Measurements from ENCODE around the gene CDH22. TPM values are rescaled to one million over a fixed set of nuclear protein-coding genes. Genes with fewer than 3 reads are reported as not detected.

Gene CDH22
- polyA plus RNA-seq, 1 donor from 2014 or later: 2.1 TPM

DNA sequence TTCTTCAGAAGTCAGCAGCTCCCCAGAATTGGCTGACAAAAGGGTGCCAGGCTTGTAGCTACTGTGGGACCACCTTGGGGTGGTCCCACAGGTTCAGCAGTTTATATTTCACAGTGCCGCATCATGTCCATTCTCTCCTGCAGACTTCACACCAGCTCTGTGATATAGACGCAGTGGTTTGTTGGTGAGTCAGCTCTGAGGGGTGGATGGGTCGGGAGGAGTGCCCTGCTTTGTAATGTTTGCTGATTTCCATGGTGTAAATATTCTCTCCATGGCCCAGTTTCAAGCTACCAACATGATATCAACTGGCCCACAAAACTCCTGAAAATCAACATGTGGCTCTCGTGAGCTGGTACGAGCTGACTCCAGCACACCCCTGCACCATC lies 78.2 kb downstream of the CDH22 start:
- H3F3A ChIP-seq (ENCODE audit: insufficient read depth, low read length, poor library complexity, severe bottlenecking): no peaks in the 10 kb centered on the region
- no peaks in the 10 kb centered on the region for H3K9me2 ChIP-seq (ENCODE audit: insufficient read depth, low read length)
- no peaks in the 10 kb centered on the region for H3K36me3 ChIP-seq (ENCODE audit: insufficient read depth, low read length)
- H4K20me1 ChIP-seq (ENCODE audit: insufficient read depth): no peaks in the 10 kb centered on the region
- no peak overlapping the region for H3K9ac ChIP-seq (ENCODE audit: low read length)
- no peaks in the 10 kb centered on the region for H3K27me3 ChIP-seq (ENCODE audit: insufficient read depth, low read depth, low read length)
- H3K27ac ChIP-seq (ENCODE audit: low read length): no peak overlapping the region
- TF ChIP-seq EP300 (conservative IDR thresholded peaks at IDR 0.05; ENCODE audit: poor library complexity, severe bottlenecking) (no peak), RAD21 (conservative IDR thresholded peaks at IDR 0.05) (no peak), EZH2 (IDR thresholded peaks at IDR 0.05; ENCODE audit: borderline replicate concordance, insufficient read depth, low read length, poor library complexity, severe bottlenecking) (no peak), TAF1 (IDR thresholded peaks at IDR 0.05; ENCODE audit: low read depth) (no peak), MXI1 (conservative IDR thresholded peaks at IDR 0.05; ENCODE audit: poor library complexity, severe bottlenecking) (no peak), SMC3 (conservative IDR thresholded peaks at IDR 0.05; ENCODE audit: poor library complexity) (no peak), POLR2AphosphoS5 (IDR thresholded peaks at IDR 0.05) (no peak)
- TF ChIP-seq, protein P1, sequence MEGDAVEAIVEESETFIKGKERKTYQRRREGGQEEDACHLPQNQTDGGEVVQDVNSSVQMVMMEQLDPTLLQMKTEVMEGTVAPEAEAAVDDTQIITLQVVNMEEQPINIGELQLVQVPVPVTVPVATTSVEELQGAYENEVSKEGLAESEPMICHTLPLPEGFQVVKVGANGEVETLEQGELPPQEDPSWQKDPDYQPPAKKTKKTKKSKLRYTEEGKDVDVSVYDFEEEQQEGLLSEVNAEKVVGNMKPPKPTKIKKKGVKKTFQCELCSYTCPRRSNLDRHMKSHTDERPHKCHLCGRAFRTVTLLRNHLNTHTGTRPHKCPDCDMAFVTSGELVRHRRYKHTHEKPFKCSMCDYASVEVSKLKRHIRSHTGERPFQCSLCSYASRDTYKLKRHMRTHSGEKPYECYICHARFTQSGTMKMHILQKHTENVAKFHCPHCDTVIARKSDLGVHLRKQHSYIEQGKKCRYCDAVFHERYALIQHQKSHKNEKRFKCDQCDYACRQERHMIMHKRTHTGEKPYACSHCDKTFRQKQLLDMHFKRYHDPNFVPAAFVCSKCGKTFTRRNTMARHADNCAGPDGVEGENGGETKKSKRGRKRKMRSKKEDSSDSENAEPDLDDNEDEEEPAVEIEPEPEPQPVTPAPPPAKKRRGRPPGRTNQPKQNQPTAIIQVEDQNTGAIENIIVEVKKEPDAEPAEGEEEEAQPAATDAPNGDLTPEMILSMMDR (IDR thresholded peaks at IDR 0.05; ENCODE audit: poor library complexity, severe bottlenecking): no peak
- TF ChIP-seq, protein P2, sequence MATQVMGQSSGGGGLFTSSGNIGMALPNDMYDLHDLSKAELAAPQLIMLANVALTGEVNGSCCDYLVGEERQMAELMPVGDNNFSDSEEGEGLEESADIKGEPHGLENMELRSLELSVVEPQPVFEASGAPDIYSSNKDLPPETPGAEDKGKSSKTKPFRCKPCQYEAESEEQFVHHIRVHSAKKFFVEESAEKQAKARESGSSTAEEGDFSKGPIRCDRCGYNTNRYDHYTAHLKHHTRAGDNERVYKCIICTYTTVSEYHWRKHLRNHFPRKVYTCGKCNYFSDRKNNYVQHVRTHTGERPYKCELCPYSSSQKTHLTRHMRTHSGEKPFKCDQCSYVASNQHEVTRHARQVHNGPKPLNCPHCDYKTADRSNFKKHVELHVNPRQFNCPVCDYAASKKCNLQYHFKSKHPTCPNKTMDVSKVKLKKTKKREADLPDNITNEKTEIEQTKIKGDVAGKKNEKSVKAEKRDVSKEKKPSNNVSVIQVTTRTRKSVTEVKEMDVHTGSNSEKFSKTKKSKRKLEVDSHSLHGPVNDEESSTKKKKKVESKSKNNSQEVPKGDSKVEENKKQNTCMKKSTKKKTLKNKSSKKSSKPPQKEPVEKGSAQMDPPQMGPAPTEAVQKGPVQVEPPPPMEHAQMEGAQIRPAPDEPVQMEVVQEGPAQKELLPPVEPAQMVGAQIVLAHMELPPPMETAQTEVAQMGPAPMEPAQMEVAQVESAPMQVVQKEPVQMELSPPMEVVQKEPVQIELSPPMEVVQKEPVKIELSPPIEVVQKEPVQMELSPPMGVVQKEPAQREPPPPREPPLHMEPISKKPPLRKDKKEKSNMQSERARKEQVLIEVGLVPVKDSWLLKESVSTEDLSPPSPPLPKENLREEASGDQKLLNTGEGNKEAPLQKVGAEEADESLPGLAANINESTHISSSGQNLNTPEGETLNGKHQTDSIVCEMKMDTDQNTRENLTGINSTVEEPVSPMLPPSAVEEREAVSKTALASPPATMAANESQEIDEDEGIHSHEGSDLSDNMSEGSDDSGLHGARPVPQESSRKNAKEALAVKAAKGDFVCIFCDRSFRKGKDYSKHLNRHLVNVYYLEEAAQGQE (IDR thresholded peaks at IDR 0.05; ENCODE audit: borderline replicate concordance): no peak
- H3K4me2 ChIP-seq (ENCODE audit: low read length): no peak overlapping the region
- H3K4me3 ChIP-seq (ENCODE audit: low read length): no peak overlapping the region
- H3K9me3 ChIP-seq (ENCODE audit: low read length): no peaks in the 10 kb centered on the region
- no peaks in the 10 kb centered on the region for H3K79me2 ChIP-seq (replicated peaks; ENCODE audit: insufficient read depth, low read length)
- H2AFZ ChIP-seq (ENCODE audit: low read depth, low read length): no peak overlapping the region

DNA sequence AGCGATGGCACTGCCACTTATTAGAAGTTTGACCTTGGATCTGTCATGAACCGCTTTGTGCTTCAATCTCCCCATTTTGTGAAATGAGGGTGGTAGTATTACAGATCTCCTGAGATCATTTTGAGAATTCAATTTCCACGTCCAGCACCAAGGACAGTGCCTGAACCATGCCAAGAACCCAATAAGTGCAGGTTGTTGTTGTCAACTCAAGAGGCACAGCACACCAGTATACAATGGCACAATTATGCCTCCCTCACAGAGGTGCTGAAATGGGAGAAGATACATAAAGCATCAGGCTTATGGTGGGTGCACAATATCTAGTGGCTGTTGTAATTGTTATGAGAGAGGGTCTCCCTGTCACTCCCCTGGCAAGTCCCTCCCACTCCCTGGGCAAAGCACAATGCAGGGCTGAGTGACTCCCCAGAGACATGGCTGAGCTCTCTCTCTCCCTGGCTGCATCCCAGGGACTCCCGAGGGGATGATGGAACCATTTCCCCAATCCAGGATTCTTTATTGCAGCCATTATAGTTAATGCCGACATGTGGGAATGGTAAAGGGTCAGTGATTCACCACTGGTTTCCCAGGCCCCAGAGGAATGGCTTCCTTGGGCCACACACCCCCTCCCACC lies 78.7 kb downstream of the CDH22 start:
- Histone ChIP-seq H3K79me2 (replicated peaks; ENCODE audit: insufficient read depth, low read length) (no peaks in the 10 kb centered on the region), H3K27me3 (ENCODE audit: insufficient read depth, low read depth, low read length) (no peaks in the 10 kb centered on the region), H3K27ac (ENCODE audit: low read length) (no peak overlapping the region), H3K4me3 (ENCODE audit: low read length) (no peak overlapping the region), H3F3A (ENCODE audit: insufficient read depth, low read length, poor library complexity, severe bottlenecking) (no peaks in the 10 kb centered on the region), H3K9me2 (ENCODE audit: insufficient read depth, low read length) (no peaks in the 10 kb centered on the region), H4K20me1 (ENCODE audit: insufficient read depth) (no peaks in the 10 kb centered on the region), H3K36me3 (ENCODE audit: insufficient read depth, low read length) (no peaks in the 10 kb centered on the region), H2AFZ (ENCODE audit: low read depth, low read length) (no peak overlapping the region), H3K4me2 (ENCODE audit: low read length) (no peak overlapping the region), H3K9ac (ENCODE audit: low read length) (no peak overlapping the region), H3K9me3 (ENCODE audit: low read length) (no peaks in the 10 kb centered on the region)
- TF ChIP-seq SMC3 (conservative IDR thresholded peaks at IDR 0.05; ENCODE audit: poor library complexity) (no peak), RAD21 (conservative IDR thresholded peaks at IDR 0.05) (no peak), TAF1 (IDR thresholded peaks at IDR 0.05; ENCODE audit: low read depth) (no peak), EZH2 (IDR thresholded peaks at IDR 0.05; ENCODE audit: borderline replicate concordance, insufficient read depth, low read length, poor library complexity, severe bottlenecking) (no peak), MXI1 (conservative IDR thresholded peaks at IDR 0.05; ENCODE audit: poor library complexity, severe bottlenecking) (no peak), EP300 (conservative IDR thresholded peaks at IDR 0.05; ENCODE audit: poor library complexity, severe bottlenecking) (no peak), POLR2AphosphoS5 (IDR thresholded peaks at IDR 0.05) (no peak)
- TF ChIP-seq, protein P2 (IDR thresholded peaks at IDR 0.05; ENCODE audit: borderline replicate concordance): no peak
- TF ChIP-seq, protein P1 (IDR thresholded peaks at IDR 0.05; ENCODE audit: poor library complexity, severe bottlenecking): no peak

Measured in neural cell (in vitro differentiated cells).